ENCODE data around the gene DMPK.
"Not testable (repeated sequence)": the region's sequence is repeated elsewhere in the genome, so short reads cannot be mapped to it uniquely, and the experiment has no call there.

Gene DMPK

GRCh38 chr19:45800070-45800553 lies 17.8 kb upstream of the DMPK start:
- Histone ChIP-seq H3K14ac (ENCODE audit: low read length) (no peak overlapping the region), H3K9me3 (ENCODE audit: insufficient read depth, low read depth, low read length) (no peaks in the 10 kb centered on the region), H3K79me1 (ENCODE audit: low read length) (no peaks in the 10 kb centered on the region), H3K36me3 (ENCODE audit: control insufficient read depth in 1 of 2, insufficient read depth in 2 of 2, low read length in 2 of 2) (no peaks in the 10 kb centered on the region), H3K18ac (ENCODE audit: low read length) (no peak overlapping the region), H3K79me2 (ENCODE audit: control insufficient read depth, insufficient read depth, low read length, poor library complexity) (no peaks in the 10 kb centered on the region), H2AFZ (ENCODE audit: insufficient read depth, low read length, poor library complexity) (no peak overlapping the region), H4K8ac (ENCODE audit: low read depth, low read length) (no peak overlapping the region), H3K9ac (ENCODE audit: low read length) (no peak overlapping the region), H4K12ac (ENCODE audit: low read depth, low read length) (no peak overlapping the region), H3K4me2 (ENCODE audit: low read length) (no peak overlapping the region), H3K4me1 (ENCODE audit: control insufficient read depth in 1 of 2, insufficient read depth in 2 of 2, low read length in 2 of 2) (peaks cover 0 to 10% of the 10 kb centered on the region in 2 experiments), H2AK5ac (ENCODE audit: low read length) (no peak overlapping the region), H4K91ac (ENCODE audit: low read depth, low read length) (no peak overlapping the region), H3K4me3 (ENCODE audit: low read depth, low read length) (no peak overlapping the region), H3K4ac (ENCODE audit: low read depth, low read length) (no peak overlapping the region), H2BK12ac (ENCODE audit: low read length) (no peak overlapping the region), H3K23ac (ENCODE audit: low read length) (no peak overlapping the region), H2BK120ac (ENCODE audit: insufficient read depth, low read length, poor library complexity) (no peak overlapping the region), H3K27ac (ENCODE audit: low read depth, low read length) (no peak overlapping the region), H3K27me3 (ENCODE audit: insufficient read depth, low read length) (no peaks in the 10 kb centered on the region), H2BK5ac (ENCODE audit: low read depth, low read length, poor library complexity) (no peak overlapping the region)
- no peak for DNase-seq
- WGBS (ENCODE audit: extremely low coverage, insufficient coverage, insufficient read length), result no CpG with 5 or more reads among the region's 8 CpGs

GRCh38 chr19:45799541-45799940 lies 17.3 kb upstream of the DMPK start:
- H3K9ac ChIP-seq (ENCODE audit: low read length); H3K79me2 ChIP-seq (ENCODE audit: control insufficient read depth, insufficient read depth, low read length, poor library complexity); H3K4ac ChIP-seq (ENCODE audit: low read depth, low read length); H3K9me3 ChIP-seq (ENCODE audit: insufficient read depth, low read depth, low read length); H3K27ac ChIP-seq (ENCODE audit: low read depth, low read length); H3K14ac ChIP-seq (ENCODE audit: low read length); H2BK120ac ChIP-seq (ENCODE audit: insufficient read depth, low read length, poor library complexity); H2BK12ac ChIP-seq (ENCODE audit: low read length); H4K91ac ChIP-seq (ENCODE audit: low read depth, low read length); H4K8ac ChIP-seq (ENCODE audit: low read depth, low read length); H4K12ac ChIP-seq (ENCODE audit: low read depth, low read length); H3K23ac ChIP-seq (ENCODE audit: low read length); H3K18ac ChIP-seq (ENCODE audit: low read length); H3K36me3 ChIP-seq (ENCODE audit: control insufficient read depth in 1 of 2, insufficient read depth in 2 of 2, low read length in 2 of 2); H3K4me3 ChIP-seq (ENCODE audit: low read depth, low read length); H3K4me1 ChIP-seq (ENCODE audit: control insufficient read depth in 1 of 2, insufficient read depth in 2 of 2, low read length in 2 of 2); H2AFZ ChIP-seq (ENCODE audit: insufficient read depth, low read length, poor library complexity); H2BK5ac ChIP-seq (ENCODE audit: low read depth, low read length, poor library complexity); H3K79me1 ChIP-seq (ENCODE audit: low read length); H3K27me3 ChIP-seq (ENCODE audit: insufficient read depth, low read length); H2AK5ac ChIP-seq (ENCODE audit: low read length); H3K4me2 ChIP-seq (ENCODE audit: low read length): not testable (repeated sequence)
- DNase-seq, result peak; percentile 30 to 74
- no CpG with 5 or more reads among the region's 5 CpGs for WGBS (ENCODE audit: extremely low coverage, insufficient coverage, insufficient read length)

GRCh38 chr19:45798995-45799517 lies 16.8 kb upstream of the DMPK start:
- no peak overlapping the region for H3K4ac ChIP-seq (ENCODE audit: low read depth, low read length)
- H4K8ac ChIP-seq (ENCODE audit: low read depth, low read length), result no peak overlapping the region
- no peak overlapping the region for H3K9ac ChIP-seq (ENCODE audit: low read length)
- no peaks in the 10 kb centered on the region for H3K79me1 ChIP-seq (ENCODE audit: low read length)
- no peak overlapping the region for H2BK120ac ChIP-seq (ENCODE audit: insufficient read depth, low read length, poor library complexity)
- peak; percentile 54 to 77 for DNase-seq
- H4K91ac ChIP-seq (ENCODE audit: low read depth, low read length), result no peak overlapping the region
- peaks cover 0 to 10% of the 10 kb centered on the region in 2 experiments for H3K4me1 ChIP-seq (ENCODE audit: control insufficient read depth in 1 of 2, insufficient read depth in 2 of 2, low read length in 2 of 2)
- no peak overlapping the region for H3K18ac ChIP-seq (ENCODE audit: low read length)
- H2BK12ac ChIP-seq (ENCODE audit: low read length), result no peak overlapping the region
- no peak overlapping the region for H2AFZ ChIP-seq (ENCODE audit: insufficient read depth, low read length, poor library complexity)
- H3K27me3 ChIP-seq (ENCODE audit: insufficient read depth, low read length), result no peaks in the 10 kb centered on the region
- WGBS (ENCODE audit: extremely low coverage, insufficient coverage, insufficient read length), result no CpG with 5 or more reads among the region's 10 CpGs
- H3K4me3 ChIP-seq (ENCODE audit: low read depth, low read length), result no peak overlapping the region
- H3K4me2 ChIP-seq (ENCODE audit: low read length), result no peak overlapping the region
- no peak overlapping the region for H2AK5ac ChIP-seq (ENCODE audit: low read length)
- no peak overlapping the region for H4K12ac ChIP-seq (ENCODE audit: low read depth, low read length)
- no peaks in the 10 kb centered on the region for H3K79me2 ChIP-seq (ENCODE audit: control insufficient read depth, insufficient read depth, low read length, poor library complexity)
- no peak overlapping the region for H3K27ac ChIP-seq (ENCODE audit: low read depth, low read length)
- no peak overlapping the region for H3K14ac ChIP-seq (ENCODE audit: low read length)
- no peak overlapping the region for H2BK5ac ChIP-seq (ENCODE audit: low read depth, low read length, poor library complexity)
- H3K36me3 ChIP-seq (ENCODE audit: control insufficient read depth in 1 of 2, insufficient read depth in 2 of 2, low read length in 2 of 2), result no peaks in the 10 kb centered on the region
- no peaks in the 10 kb centered on the region for H3K9me3 ChIP-seq (ENCODE audit: insufficient read depth, low read depth, low read length)
- no peak overlapping the region for H3K23ac ChIP-seq (ENCODE audit: low read length)

GRCh38 chr19:45794627-45795026 lies 12.3 kb upstream of the DMPK start:
- no peak overlapping the region for H3K9ac ChIP-seq (ENCODE audit: low read length)
- H3K18ac ChIP-seq (ENCODE audit: low read length), result no peak overlapping the region
- H4K91ac ChIP-seq (ENCODE audit: low read depth, low read length), result no peak overlapping the region
- H3K14ac ChIP-seq (ENCODE audit: low read length), result no peak overlapping the region
- no peak overlapping the region for H3K27ac ChIP-seq (ENCODE audit: low read depth, low read length)
- no peak overlapping the region for H3K23ac ChIP-seq (ENCODE audit: low read length)
- H3K4me2 ChIP-seq (ENCODE audit: low read length), result no peak overlapping the region
- H3K4me3 ChIP-seq (ENCODE audit: low read depth, low read length), result no peak overlapping the region
- H3K79me2 ChIP-seq (ENCODE audit: control insufficient read depth, insufficient read depth, low read length, poor library complexity), result peaks cover 9% of the 10 kb centered on the region
- no peak overlapping the region for H2AK5ac ChIP-seq (ENCODE audit: low read length)
- peaks cover 6% of the 10 kb centered on the region in 2 experiments for H3K36me3 ChIP-seq (ENCODE audit: control insufficient read depth in 1 of 2, insufficient read depth in 2 of 2, low read length in 2 of 2)
- no peak overlapping the region for H2BK5ac ChIP-seq (ENCODE audit: low read depth, low read length, poor library complexity)
- no peaks in the 10 kb centered on the region for H3K27me3 ChIP-seq (ENCODE audit: insufficient read depth, low read length)
- H3K9me3 ChIP-seq (ENCODE audit: insufficient read depth, low read depth, low read length), result no peaks in the 10 kb centered on the region
- DNase-seq, result no peak
- H4K8ac ChIP-seq (ENCODE audit: low read depth, low read length), result no peak overlapping the region
- peaks cover 7% of the 10 kb centered on the region for H3K79me1 ChIP-seq (ENCODE audit: low read length)
- H2BK120ac ChIP-seq (ENCODE audit: insufficient read depth, low read length, poor library complexity), result no peak overlapping the region
- no peak overlapping the region for H2BK12ac ChIP-seq (ENCODE audit: low read length)
- peaks cover 3 to 16% of the 10 kb centered on the region in 2 experiments for H3K4me1 ChIP-seq (ENCODE audit: control insufficient read depth in 1 of 2, insufficient read depth in 2 of 2, low read length in 2 of 2)
- H3K4ac ChIP-seq (ENCODE audit: low read depth, low read length), result no peak overlapping the region
- no peak overlapping the region for H2AFZ ChIP-seq (ENCODE audit: insufficient read depth, low read length, poor library complexity)
- no peak overlapping the region for H4K12ac ChIP-seq (ENCODE audit: low read depth, low read length)
- no CpG with 5 or more reads among the region's 2 CpGs for WGBS (ENCODE audit: extremely low coverage, insufficient coverage, insufficient read length)
